Natural killer cell (primary cell): Measurements from ENCODE around the gene FKBP4. TPM values are rescaled to one million over a fixed set of nuclear protein-coding genes. Genes with fewer than 3 reads are reported as not detected.

Experiments used
- ATAC-seq, 3 donors: fragments of 150-1000 bp in 2 of 3; fragments of 200-7000 bp in 1 of 3; cut with Tn5 transposase; 1 replicate in 1 of 3; 2 replicates in 2 of 3; pipeline ENCODE4 v1.10.0; 2021; ENCODE audit warnings: mild to moderate bottlenecking in 2 of 3, moderate library complexity in 2 of 3
- DNase-seq, 2 donors: peaks; one replicate each; pipeline versions ENCODE4 v3.0.0 to v3.0.0-alpha.2; 2013 to 2021; ENCODE audit warnings: mixed read lengths in 1 of 2
- H3K27ac ChIP-seq: one replicate; pipeline ENCODE4 v1.5.1; 2013; ENCODE audit warnings: mild to moderate bottlenecking, low read length
- H3K27me3 ChIP-seq: one replicate; pipeline ENCODE4 v1.6.1; 2013; ENCODE audit warnings: low read length; ENCODE audit not compliant: control insufficient read depth, insufficient read depth
- H3K36me3 ChIP-seq: one replicate; pipeline ENCODE4 v1.6.1; 2013; ENCODE audit warnings: low read length; ENCODE audit not compliant: control insufficient read depth, insufficient read depth
- H3K4me1 ChIP-seq: one replicate; pipeline ENCODE4 v1.6.1; 2013; ENCODE audit warnings: low read length; ENCODE audit not compliant: control insufficient read depth, insufficient read depth
- H3K4me3 ChIP-seq: one replicate; pipeline ENCODE4 v1.5.1; 2013; ENCODE audit warnings: low read length
- H3K9me3 ChIP-seq: one replicate; pipeline ENCODE4 v1.6.1; 2013; ENCODE audit warnings: low read length; ENCODE audit not compliant: control insufficient read depth, insufficient read depth
- H3K27ac Mint-ChIP-seq, 2 donors: one replicate each; pipeline ENCODE4 v1.8.0; 2022; ENCODE audit warnings: mild to moderate bottlenecking in 2 of 2, mixed read lengths in 2 of 2, moderate library complexity in 1 of 2
- H3K27me3 Mint-ChIP-seq, 2 donors: one replicate each; pipeline ENCODE4 v1.8.0; 2022; ENCODE audit warnings: low read depth in 2 of 2, mixed read lengths in 2 of 2
- H3K36me3 Mint-ChIP-seq: one replicate; pipeline ENCODE4 v1.8.0; 2022; ENCODE audit warnings: mixed read lengths
- H3K4me1 Mint-ChIP-seq, 2 donors: one replicate each; pipeline ENCODE4 v1.8.0; 2022; ENCODE audit warnings: mixed read lengths in 2 of 2
- H3K4me3 Mint-ChIP-seq: one replicate; pipeline ENCODE4 v1.8.0; 2022; ENCODE audit warnings: mild to moderate bottlenecking, moderate library complexity, mixed read lengths
- H3K9me3 Mint-ChIP-seq, 2 donors: one replicate each; pipeline ENCODE4 v1.8.0; 2022; ENCODE audit warnings: mixed read lengths in 2 of 2
- CTCF ChIP-seq: fragments of 200-600 bp; IDR thresholded peaks from one replicate; pipeline ENCODE4 v1.8.0; 2022; ENCODE audit warnings: antibody characterized with exemption
- WGBS: methylation state at CpG from one replicate; pipeline ENCODE4 v1.1.7; 2013; ENCODE audit warnings: missing lambda C conversion rate; ENCODE audit not compliant: insufficient coverage; 5-methylcytosine and 5-hydroxymethylcytosine counted together
- intact Hi-C: fragments of 100-400 bp; cut with micrococcal nuclease; formaldehyde crosslinking; loops from one replicate; pipeline ENCODE4 v1.14.2; 2022
- total RNA-seq, 4 donors: library from RNA; stranded (reverse); fragments of 120-200 nt in 1 of 4; gene quantifications; one replicate each; pipeline versions ENCODE4 v1.2.3 to v1.2.4, GENCODE V29; 2013 to 2022

Gene FKBP4
- total RNA-seq, 3 donors from 2014 or later (not counting 1 experiment from before 2014, with no cell fraction given), result 28.1 to 43.0 (median 29.6) TPM

- Mint-ChIP-seq H3K9me3 (no peaks in the 10 kb centered on the region), H3K27ac (no peak overlapping the region), H3K4me3 (no peak overlapping the region), H3K4me1 (peaks cover 5 to 17% of the 10 kb centered on the region in 2 donors), H3K36me3 (no peaks in the 10 kb centered on the region), H3K27me3 (peaks cover 28 to 50% of the 10 kb centered on the region in 2 donors)
- H3K9me3 ChIP-seq, result no peaks in the 10 kb centered on the region
- H3K4me1 ChIP-seq, result no peaks in the 10 kb centered on the region
- TF ChIP-seq CTCF, result no peak
- no peak overlapping the region for H3K27ac ChIP-seq
- intact Hi-C loops, result no loop called here
- ATAC-seq, result no peak
- H3K36me3 ChIP-seq, result no peaks in the 10 kb centered on the region
- peaks cover 9% of the 10 kb centered on the region for H3K27me3 ChIP-seq
- DNase-seq, result no peak
- no peak overlapping the region for H3K4me3 ChIP-seq
Observed at GRCh38 chr12:2751230-2751629, 43.5 kb upstream of the FKBP4 start.

GRCh38 chr12:2751686-2752085, 43.1 kb upstream of the FKBP4 start:
- intact Hi-C loops, result no loop called here
- H3K4me1 Mint-ChIP-seq, result peaks cover 5 to 17% of the 10 kb centered on the region in 2 donors
- peaks cover 9% of the 10 kb centered on the region for H3K27me3 ChIP-seq
- H3K27ac ChIP-seq, result no peak overlapping the region
- no peak for ATAC-seq
- no peaks in the 10 kb centered on the region for H3K9me3 Mint-ChIP-seq
- H3K4me1 ChIP-seq, result no peaks in the 10 kb centered on the region
- peaks cover 30 to 50% of the 10 kb centered on the region in 2 donors for H3K27me3 Mint-ChIP-seq
- no peak overlapping the region for H3K27ac Mint-ChIP-seq
- no peak overlapping the region for H3K4me3 ChIP-seq
- no peak for DNase-seq
- TF ChIP-seq CTCF, result no peak
- H3K36me3 Mint-ChIP-seq, result no peaks in the 10 kb centered on the region
- 59% methylated on average over 2 of the region's 2 CpGs for WGBS
- H3K9me3 ChIP-seq, result no peaks in the 10 kb centered on the region
- H3K36me3 ChIP-seq, result no peaks in the 10 kb centered on the region
- no peak overlapping the region for H3K4me3 Mint-ChIP-seq

- H3K4me3 Mint-ChIP-seq, result peak overlapping the region; percentile 38
Observed at GRCh38 chr12:2752676-2753371, 41.9 kb upstream of the FKBP4 start.

More at GRCh38 chr12:2752676-2753371, 41.9 kb upstream of the FKBP4 start:
- H3K9me3 ChIP-seq, result no peaks in the 10 kb centered on the region
- no peak for TF ChIP-seq CTCF
- Mint-ChIP-seq H3K27ac (peak overlapping the region in 1 of 2 donors; percentile 14), H3K9me3 (no peaks in the 10 kb centered on the region), H3K27me3 (peaks cover 38 to 53% of the 10 kb centered on the region in 2 donors), H3K4me1 (peaks cover 5 to 17% of the 10 kb centered on the region in 2 donors), H3K36me3 (no peaks in the 10 kb centered on the region)
- DNase-seq, result peak; percentile 81 to 89
- H3K36me3 ChIP-seq, result no peaks in the 10 kb centered on the region
- H3K4me1 ChIP-seq, result no peaks in the 10 kb centered on the region
- no peak overlapping the region for H3K27ac ChIP-seq
- H3K27me3 ChIP-seq, result peaks cover 9% of the 10 kb centered on the region
- peak; percentile 98 to 100 (median 100) for ATAC-seq
- intact Hi-C loops, result no loop called here
- WGBS, result 11% methylated on average over 58 of the region's 58 CpGs
- no peak overlapping the region for H3K4me3 ChIP-seq
